Jurkat, Clone E6-1 (cell line): ENCODE data around the gene ATP8B1. TPM values are rescaled to one million over a fixed set of nuclear protein-coding genes. Genes with fewer than 3 reads are reported as not detected.
"Not testable (repeated sequence)": the region's sequence is repeated elsewhere in the genome, so short reads cannot be mapped to it uniquely, and the experiment has no call there.

ENCODE experiments used
- DNase-seq: peaks from one replicate; pipeline ENCODE4 v3.0.0-alpha.2; 2011; ENCODE audit warnings: low read depth, low spot score
- H3K4me3 ChIP-seq: 2 replicates; pipeline ENCODE4 v1.5.1; 2011; ENCODE audit warnings: mild to moderate bottlenecking, low read length, control low read depth, moderate library complexity
- polyA plus RNA-seq: library from polyadenylated mRNA; unstranded; fragments of >200 nt; gene quantifications from one replicate; pipeline ENCODE4 v1.2.1, GENCODE V29; 2012; ENCODE audit warnings: missing spikeins; ENCODE audit not compliant: insufficient read length, insufficient read depth

ATP8B1 gene
- not detected for polyA plus RNA-seq

GRCh38 chr18:57803103-57803969 is at the start of gene ATP8B1:
ATP8B1 (minus strand) TSS chr18:57803315; CDS start chr18:57731807, 71,508 bp downstream.
- 0 out of 2 replicates have a peak within 1 kb of the TSS, but pooled peaks have one; percentile 11 for H3K4me3 ChIP-seq
- no peak for DNase-seq

GRCh38 chr18:57850063-57850462 is 46.9 kb upstream of the ATP8B1 start:
- no peak overlapping the region for H3K4me3 ChIP-seq
- DNase-seq = no peak

DNA sequence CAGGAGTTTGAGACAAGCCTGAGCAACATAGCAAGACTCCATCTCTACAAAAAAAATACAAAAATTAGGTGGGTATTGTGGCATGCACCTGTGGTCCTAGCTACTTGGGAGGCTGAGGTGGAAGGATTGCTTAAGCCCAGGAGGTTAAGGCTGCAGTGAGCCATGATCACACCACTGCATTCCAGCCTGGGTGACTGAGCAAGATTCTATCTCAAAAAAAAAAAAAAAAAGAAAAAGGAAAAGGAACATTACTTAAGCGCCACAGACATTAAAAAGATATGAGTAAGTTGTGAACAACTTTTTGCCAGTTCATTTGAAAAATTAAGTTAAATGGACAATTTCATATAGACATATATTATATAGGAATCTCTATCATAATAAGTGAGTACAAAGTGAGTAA is 45.3 kb upstream of the ATP8B1 start:
- H3K4me3 ChIP-seq, DNase-seq: not testable (repeated sequence)

GRCh38 chr18:57847431-57847830 is 44.3 kb upstream of the ATP8B1 start:
- not testable (repeated sequence) for H3K4me3 ChIP-seq, DNase-seq

DNA sequence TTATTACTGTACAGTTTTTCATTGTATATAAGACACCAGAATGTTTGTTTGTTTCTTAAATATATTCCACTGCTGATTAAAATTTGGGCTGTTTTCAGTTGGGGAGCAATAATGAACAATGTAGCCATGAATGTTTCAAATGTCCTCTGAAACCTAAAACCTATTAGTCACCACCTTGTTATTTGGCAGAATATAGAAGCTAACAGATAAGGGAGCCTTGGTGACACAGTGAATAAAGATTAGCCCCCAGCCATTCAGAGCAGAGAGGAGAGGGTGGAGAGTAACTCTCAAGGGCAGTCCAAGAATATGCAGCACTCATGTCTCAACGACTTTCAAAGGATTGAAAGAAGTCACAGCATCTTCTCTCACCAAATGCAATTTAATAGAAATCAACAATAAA is 43.1 kb upstream of the ATP8B1 start:
- no peak overlapping the region for H3K4me3 ChIP-seq
- DNase-seq = no peak

GRCh38 chr18:57845605-57846074 is 42.5 kb upstream of the ATP8B1 start:
- H3K4me3 ChIP-seq = no peak overlapping the region

DNA sequence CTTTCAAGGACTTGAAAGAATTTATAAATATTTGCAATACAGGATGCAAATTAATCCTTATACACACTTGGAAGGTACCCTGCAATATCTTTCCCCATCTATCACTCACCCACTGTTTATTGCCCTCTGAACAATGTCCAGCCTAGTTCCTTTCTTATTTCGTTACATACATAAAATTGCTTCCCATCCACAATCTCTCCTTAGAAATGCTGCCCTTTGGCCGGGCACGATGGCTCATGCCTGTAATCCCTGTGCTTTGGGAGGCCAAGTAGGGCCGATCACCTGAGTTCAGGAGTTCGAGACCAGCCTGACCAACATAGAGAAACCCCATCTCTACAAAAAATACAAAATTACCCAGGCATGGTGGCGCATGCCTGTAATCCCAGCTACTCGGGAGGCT is 41.2 kb upstream of the ATP8B1 start:
- no peak for DNase-seq

More at GRCh38 chr18:57845605-57846074, 42.5 kb upstream of the ATP8B1 start:
- DNase-seq = no peak

GRCh38 chr18:57843386-57843785 is 40.3 kb upstream of the ATP8B1 start:
- H3K4me3 ChIP-seq = no peak overlapping the region
- DNase-seq = no peak

More for the DNA sequence above, 41.2 kb upstream of the ATP8B1 start:
- H3K4me3 ChIP-seq = no peak overlapping the region

GRCh38 chr18:57841568-57841967 is 38.5 kb upstream of the ATP8B1 start:
- H3K4me3 ChIP-seq = no peak overlapping the region
- DNase-seq = no peak

DNA sequence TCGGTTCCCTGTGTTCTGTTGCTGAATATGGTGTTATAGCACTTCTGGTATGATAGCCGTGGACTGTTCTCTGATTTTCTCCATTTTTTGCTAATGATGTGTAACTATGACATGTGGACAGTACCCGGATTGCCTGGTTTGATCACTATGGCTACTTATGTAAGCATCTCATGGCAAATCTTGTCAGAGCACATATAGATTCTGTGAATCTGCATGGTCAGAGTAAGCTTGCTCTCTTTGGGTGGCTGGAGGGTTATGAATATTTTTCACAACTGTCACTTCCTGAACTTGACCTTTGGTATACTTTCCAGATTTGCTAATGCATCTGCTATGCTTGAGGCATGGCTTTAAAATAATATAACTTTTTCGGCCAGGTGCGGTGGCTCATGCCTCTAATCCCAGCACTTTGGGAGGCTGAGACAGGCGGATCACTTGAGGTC is 36.8 kb upstream of the ATP8B1 start:
- DNase-seq = no peak

GRCh38 chr18:57837917-57838548 is 34.9 kb upstream of the ATP8B1 start:
- no peak for DNase-seq
- no peak overlapping the region for H3K4me3 ChIP-seq

More for the DNA sequence above, 36.8 kb upstream of the ATP8B1 start:
- H3K4me3 ChIP-seq = no peak overlapping the region

DNA sequence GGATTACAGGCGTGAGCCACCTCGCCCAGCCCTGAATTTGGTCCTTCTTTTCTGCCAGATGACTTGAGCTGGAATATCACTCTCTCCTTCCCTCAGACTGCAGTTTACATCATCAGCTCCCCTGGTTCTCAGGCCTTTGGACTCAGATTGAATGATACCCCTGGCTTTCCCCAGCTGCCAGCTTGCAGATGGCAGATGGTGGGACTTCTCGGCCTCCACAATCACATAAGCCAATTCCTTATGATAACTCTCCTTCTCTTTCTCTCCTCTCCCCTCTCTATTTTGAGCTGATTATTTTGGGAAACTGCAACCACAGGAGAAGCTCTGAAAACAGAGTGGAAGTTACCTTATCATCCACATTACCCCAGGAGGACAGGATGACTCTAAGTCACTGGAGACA is 33.4 kb upstream of the ATP8B1 start:
- no peak overlapping the region for H3K4me3 ChIP-seq
- DNase-seq = no peak

DNA sequence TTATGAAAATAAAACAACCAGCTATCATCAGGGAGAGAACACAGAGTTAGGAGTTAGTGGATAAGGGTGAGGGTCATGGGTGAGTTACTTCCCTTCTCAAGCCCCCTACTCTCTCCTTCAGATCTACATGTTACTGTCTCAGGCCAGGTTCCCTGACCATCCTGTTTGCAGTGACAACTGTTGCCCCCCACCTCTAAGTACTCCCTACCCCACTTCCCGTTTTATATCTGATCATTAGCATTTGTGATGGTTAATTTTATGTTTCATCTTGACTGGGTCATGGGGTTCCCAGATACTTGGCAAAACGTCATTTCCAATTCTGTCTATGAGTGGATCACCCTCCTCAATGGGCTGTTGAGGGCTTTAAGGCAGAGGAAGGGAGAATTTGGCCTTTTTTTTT is 32.8 kb upstream of the ATP8B1 start:
- DNase-seq = no peak
- no peak overlapping the region for H3K4me3 ChIP-seq

DNA sequence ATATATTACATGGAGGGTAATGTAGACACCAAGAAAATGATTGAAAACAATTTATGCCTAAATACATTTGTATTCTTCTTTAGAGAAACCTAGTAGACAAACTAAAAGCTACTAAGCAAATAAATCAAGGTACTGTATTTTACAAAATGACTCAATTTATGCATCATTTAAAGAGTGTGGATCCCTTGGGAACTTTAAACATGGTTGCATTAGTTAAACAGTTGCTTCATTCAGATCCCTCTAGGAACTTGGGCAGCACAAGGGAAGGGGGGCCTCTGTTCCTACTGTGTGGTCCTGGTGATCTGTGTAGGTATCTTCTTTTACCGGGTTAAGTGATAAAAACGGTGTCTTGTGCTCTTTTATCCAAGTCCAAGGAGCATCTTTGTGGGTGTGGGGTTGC is 31.5 kb upstream of the ATP8B1 start:
- DNase-seq = no peak
- no peak overlapping the region for H3K4me3 ChIP-seq

- peak; percentile 7 for DNase-seq
- no peak overlapping the region for H3K4me3 ChIP-seq
These were observed 30.5 kb upstream of the ATP8B1 start for GRCh38 chr18:57833441-57834101.

GRCh38 chr18:57832730-57833129 is 29.6 kb upstream of the ATP8B1 start:
- no peak for DNase-seq
- H3K4me3 ChIP-seq = no peak overlapping the region

DNA sequence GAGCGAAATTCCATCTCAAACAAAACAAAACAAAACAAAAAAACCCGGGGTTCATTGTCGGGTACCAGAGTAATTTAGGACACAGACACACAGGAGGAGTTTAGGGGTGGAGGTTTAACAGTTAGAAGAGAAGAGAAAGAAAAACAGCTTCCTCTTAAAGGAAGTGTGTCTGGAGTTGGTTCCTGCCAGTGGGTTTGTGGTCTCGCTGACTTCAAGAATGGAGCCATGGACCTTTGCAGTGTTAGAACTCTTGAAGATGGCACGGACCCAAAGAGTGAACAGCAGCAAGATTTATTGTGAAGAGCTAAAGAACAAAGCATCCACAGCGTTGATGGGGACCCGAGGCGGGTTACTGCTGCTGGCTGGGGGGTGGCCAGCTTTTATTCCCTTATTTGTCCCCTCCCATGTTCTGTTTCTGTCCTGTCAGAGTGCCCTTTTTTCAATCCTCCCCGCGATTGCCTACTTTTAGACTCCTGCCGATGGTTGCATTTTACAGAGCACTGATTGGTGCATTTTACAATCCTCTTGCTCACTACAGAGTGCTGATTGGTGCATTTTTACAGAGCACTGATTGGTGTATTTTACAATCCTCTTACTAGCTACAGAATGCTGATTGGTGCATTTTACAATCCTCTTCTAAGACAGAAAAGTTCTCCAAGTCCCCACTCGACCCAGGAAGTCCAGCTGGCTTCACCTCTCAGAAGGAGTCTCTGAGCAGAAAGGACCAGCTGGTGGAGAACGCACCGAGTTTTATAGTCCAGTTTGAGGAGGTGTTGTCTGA is 28.7 kb upstream of the ATP8B1 start:
- DNase-seq = peak; percentile 14
- H3K4me3 ChIP-seq = no peak overlapping the region

DNA sequence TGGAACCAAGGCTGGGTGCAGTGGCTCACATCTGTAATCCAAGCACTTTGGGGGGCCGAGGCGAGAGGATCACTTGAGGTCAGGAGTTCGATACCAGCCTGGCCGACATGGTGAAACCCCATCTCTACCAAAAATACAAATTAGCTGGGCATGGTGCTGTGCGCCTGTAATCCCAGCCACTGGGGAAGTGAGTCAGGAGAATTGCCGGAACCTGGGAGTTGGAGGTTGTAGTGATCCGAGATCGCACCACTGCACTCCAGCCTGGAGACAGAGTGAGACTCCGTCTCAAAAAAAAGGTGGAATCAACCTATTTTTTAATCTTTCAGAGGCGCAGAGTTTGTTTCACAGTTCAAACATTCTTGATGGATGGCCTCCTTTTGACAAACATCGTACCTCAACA is 24.5 kb upstream of the ATP8B1 start:
- DNase-seq = no peak
- no peak overlapping the region for H3K4me3 ChIP-seq

- no peak for DNase-seq
- H3K4me3 ChIP-seq = no peak overlapping the region
These were observed 23.1 kb upstream of the ATP8B1 start for GRCh38 chr18:57826252-57826651.
